Panc1 (cell line): ENCODE measurements around the gene INPP5A.

ENCODE experiments used
- CTCF ChIP-seq: fragments of 450-650 bp; IDR thresholded peaks from 2 replicates; pipeline ENCODE4 v1.5.1; 2017; ENCODE audit warnings: mild to moderate bottlenecking
- POLR2AphosphoS5 ChIP-seq: IDR thresholded peaks from 2 replicates; pipeline ENCODE4 v1.6.1; 2012; ENCODE audit warnings: mild to moderate bottlenecking, low read depth, low read length, moderate library complexity
- SIN3A ChIP-seq: IDR thresholded peaks from 2 replicates; pipeline ENCODE4 v1.6.1; 2012; ENCODE audit warnings: low read depth, mild to moderate bottlenecking, low read length, moderate library complexity, borderline replicate concordance; ENCODE audit not compliant: insufficient read depth

GRCh38 chr10:132722394-132723329 is 185.1 kb downstream of the INPP5A start:
- TF ChIP-seq CTCF (no peak), POLR2AphosphoS5 (no peak), SIN3A (no peak)
